ENCODE data around the gene CDKN2D.

The CDKN2D gene

DNA sequence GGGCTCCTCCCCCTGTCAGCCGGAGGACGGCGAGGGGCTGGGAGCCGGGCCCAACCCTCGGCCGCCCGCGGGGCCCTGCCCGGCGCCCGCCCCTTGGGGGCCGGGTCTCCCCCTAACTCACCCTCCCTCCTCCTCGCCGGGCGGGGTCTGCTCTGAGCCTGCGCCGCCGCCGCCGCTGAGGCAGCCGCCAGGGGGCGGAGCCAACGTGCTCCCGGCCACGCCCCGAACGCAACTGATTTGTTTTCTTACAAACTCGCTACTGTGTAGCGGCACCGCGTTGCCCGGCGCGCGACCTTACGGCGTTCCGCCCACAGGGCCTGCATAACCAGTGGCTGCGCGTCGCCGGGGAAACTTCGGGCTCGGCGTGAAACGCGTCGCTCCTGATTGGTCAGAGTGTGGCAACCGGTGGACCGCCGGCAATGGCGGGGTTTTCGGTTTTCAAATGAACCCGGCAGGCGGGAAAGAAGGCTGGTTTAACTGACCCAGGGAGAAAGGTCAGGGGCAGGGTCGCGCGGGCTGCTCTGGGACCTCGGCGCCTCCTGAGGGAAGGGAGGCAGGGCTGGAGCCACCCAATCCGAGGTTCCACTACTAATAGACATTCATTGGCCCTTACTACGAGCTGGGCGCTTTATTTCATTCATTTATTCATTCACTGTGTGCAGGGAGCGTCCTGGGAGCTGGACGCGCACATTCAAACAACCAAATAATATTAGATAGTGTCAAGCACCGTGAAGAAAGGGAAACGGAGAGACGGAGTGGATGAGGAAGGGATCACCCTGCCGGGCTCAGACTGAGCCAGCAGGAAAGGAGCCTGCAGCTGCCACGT is at the start of gene CDKN2D:
CDKN2D (minus strand) TSS at position 154 of the 826 bp plus-strand sequence. CDS start 326 bp downstream, outside the sequence.
- peak; percentile 73 to 100 (median 99) for DNase-seq

- DNase-seq = no peak
Measured at GRCh38 chr19:10617409-10618121, 48.8 kb upstream of the CDKN2D start.

GRCh38 chr19:10615429-10616023 is 46.7 kb upstream of the CDKN2D start:
- DNase-seq = no peak

DNA sequence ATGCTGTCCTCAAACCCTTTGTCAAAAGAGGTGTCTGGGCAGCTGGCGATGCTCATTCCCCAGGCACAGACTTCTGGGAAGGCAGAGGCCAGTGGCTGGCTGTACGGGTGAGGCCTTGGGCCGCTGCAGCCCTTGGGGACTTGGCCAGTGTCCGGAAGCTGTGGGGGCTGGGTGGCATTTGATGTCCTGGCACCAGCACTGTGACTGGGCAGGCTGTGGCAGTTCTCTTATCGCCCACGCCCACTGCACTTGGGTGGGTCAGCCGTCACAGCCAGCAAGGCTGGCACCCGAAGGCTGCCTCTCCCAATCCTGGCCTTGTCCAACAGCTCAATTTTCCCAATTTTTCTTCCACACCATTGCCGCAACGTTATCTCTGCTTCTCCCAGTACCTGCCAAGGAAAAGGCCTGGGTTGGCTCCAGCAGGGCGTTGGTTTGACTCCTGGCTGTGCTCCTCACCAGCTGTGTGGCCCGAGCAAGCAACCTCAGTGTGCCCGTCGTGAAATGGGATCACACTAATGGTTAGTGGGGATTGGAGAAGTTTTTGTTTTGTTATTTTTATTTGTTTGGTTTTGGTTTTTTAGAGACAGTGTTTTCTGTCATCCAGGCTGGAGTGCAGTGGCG is 43.8 kb upstream of the CDKN2D start:
- DNase-seq = peak in 43 of 51 donors; percentile 6 to 80 (median 48)

- DNase-seq = no peak
Measured at GRCh38 chr19:10611907-10612306, 43.1 kb upstream of the CDKN2D start.

- DNase-seq = no peak
Measured at GRCh38 chr19:10604460-10604980, 35.7 kb upstream of the CDKN2D start.

DNA sequence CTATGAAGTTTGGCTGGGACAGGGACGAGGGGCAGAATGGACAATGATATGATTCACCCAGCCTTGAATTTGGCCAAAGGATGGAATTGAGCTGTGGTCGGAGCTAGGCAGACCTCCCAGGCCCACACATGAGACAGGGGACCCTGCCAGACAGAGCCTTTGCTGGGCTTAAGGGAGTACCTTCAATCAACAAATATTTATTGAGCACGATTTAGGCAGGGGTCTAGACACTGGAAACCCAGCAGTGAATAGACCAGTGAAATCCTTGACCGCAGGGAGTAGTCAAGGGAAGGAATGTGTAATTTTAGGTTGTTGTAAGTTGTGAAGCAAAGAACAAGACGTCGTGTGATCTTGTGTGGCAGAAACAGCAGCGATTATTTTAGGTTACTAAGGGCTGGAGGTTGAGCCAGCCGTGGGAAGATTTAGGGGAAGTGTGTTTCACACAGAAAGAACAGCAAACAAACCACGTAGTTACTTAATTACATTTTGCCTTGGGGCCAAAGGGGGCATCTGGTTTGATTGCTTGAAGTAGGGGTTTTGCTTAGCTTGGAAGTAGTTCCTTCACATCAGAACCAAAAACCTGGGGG is 35.2 kb upstream of the CDKN2D start:
- peak in 3 of 51 donors; percentile 4 to 15 (median 4) for DNase-seq

DNA sequence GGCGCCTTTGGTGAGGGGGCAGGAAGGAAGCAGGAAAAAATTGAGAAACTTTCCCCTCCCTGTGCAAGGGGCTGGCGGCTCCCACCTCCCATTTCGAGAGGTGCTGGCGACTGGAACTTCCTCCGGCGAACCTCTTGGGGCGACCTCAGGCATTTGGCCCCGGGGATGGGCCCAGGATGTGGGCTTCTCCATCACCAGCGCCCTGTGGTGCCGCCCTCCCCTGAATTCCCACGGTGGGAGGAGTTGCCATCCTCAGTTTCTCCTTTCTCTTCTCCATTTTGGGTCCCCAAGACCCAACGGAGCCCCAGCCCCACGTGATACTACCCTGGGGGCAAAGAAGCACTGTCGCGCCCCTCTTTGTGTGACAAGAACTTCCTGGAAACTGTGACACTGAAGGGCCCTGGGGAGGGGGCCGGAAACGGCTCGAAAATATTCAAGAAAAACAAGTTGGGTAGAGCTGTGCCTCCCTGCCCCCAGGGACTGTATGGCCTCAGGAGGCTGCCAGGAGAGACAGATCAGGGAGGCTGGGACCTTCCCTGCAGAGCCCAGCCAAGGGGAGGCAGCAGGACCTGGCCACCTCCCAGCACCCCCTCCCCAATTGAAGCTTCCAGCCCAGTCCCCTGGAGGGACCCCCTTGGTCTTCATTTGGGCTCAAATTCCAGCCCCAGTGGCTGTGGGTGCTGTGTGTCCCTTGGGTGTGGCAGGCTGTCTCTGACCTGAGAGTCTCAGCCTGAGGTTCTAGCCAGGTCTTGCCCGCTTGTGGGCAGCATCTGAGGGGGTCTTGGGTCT is 34.5 kb upstream of the CDKN2D start:
- DNase-seq = peak in 16 of 51 donors; percentile 7 to 31 (median 13)

- peak; percentile 9 to 88 (median 65) for DNase-seq
Measured at GRCh38 chr19:10602330-10603083, 33.7 kb upstream of the CDKN2D start.

DNA sequence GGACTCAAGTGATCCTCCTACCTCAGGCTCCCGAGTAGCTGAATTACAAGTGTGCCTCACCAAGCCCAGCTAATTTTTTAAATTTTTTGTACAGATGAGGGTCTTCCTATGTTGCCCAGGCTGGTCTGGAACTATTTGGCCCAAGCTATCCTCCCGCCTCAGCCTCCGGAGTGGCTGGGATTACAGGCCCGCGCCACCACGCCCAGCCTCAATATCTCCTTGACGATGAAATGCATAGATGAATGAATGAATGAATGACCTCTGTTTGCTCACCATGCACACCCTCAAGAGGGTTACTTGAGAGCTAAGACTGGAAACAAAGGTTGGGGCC is 33.2 kb upstream of the CDKN2D start:
- DNase-seq = no peak

- no peak for DNase-seq
Measured at GRCh38 chr19:10600149-10600548, 31.4 kb upstream of the CDKN2D start.

DNA sequence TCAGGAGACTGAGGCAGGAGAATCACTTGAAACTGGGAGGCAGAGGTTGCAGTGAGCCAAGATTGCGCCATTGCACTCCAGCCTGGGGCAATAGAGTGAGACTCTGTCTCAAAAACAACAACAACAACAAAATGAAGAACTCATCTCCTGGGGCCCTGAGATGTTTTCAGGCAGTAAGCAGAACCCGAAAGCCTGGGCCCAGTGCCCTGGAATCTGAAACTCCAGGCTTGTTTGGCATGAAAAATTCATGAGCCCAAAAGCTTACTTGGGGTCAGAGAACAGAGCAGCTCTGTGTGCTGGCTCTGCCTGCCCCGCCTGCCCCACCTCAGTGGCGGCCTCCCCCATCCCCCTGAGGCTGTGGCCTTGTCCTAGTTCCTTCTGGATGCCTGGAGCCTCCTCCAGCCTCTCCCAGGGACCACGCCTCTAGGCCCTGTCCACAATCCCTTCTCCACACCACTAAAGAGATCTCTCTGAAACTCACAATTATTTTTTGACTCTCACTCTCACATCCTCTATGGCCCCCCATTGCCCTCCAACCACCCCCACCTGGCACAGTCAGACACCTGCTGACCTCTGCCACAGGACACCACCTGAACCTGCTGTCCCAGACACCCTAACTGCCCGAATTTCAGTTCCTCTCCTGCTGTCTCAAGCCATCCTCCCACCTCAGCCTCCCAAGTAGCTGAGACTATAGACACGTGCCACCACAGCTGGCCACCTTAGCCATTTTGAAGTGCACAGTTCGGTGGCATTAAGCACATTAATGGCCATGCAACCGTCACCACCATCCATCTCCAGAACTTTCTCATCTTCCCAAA is 25.2 kb upstream of the CDKN2D start:
- DNase-seq = peak in 39 of 51 donors; percentile 2 to 85 (median 32)

DNA sequence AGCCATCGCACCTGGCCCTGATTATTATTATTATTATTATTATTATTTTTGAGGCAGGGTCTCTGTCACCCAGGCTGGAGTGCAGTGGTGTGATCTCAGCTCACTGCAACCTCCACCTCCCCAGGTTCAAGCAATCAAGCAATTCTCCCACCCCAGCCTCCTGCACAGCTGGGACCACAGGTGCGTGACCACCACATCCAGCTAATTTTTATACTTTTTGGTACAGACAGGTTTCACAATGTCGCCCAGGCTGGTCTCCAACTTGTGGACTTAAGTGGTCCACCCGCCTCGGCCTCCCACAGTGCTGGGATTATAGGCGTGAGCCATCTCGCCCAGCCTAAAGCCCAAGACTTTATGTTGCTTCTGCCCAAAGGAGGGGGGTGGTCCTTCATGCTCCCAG is 24.4 kb upstream of the CDKN2D start:
- no peak for DNase-seq

DNA sequence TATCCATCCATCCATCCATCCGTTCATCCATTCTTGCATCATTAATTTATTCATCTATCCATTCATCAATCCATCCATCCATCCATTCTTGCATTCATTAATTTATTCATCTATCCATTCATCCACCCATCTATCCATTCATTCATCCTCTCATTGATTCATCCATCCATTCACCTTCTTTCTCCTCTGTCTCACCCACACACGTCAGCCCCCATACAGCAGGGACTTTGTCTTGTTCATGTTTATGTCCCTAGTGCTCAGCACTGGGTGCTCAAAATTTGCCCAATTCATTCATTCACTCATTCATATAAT is 19.0 kb upstream of the CDKN2D start:
- DNase-seq = no peak

DNA sequence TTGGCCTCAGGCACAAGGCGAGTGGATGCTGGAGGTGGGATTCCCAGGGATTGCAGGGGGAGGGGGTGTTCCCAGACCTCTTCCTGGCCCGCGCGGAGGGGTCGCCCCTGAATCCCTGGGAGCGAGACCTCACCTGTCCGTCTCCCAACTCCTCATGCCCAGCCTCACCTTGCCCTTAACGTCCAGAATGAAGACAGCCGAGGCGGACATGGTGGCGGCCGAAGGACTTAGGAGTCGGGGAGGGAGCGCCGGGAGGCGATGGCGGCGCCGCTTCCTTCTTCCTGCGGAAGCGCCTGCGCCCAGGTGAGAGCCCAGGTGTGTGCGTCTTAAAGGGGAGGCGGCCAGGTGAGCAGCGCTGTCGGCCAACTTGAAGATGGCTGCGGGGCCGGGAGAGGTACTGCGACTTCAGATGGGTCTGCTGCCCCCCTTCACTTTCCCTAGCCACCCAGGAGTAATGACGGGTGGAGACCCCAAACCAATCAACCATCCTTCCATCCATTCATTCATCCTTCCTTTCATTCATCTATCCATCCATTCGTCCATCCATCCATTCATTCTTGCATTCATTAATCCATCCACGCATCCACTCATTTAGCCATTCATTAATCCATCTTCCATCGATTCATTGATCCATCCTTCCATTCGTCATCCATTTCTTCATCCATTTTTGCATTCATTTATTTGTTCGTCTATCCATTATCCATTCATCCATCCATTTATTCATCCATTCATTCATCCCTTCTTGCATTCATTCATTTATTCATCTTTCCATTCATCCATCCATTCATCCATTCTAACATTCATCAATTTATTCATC is 18.5 kb upstream of the CDKN2D start, which contains the start of gene AP1M2:
AP1M2 (minus strand) TSS at position 291 of the 817 bp plus-strand sequence; CDS start at position 210, 81 bp downstream.
- no peak for DNase-seq

DNA sequence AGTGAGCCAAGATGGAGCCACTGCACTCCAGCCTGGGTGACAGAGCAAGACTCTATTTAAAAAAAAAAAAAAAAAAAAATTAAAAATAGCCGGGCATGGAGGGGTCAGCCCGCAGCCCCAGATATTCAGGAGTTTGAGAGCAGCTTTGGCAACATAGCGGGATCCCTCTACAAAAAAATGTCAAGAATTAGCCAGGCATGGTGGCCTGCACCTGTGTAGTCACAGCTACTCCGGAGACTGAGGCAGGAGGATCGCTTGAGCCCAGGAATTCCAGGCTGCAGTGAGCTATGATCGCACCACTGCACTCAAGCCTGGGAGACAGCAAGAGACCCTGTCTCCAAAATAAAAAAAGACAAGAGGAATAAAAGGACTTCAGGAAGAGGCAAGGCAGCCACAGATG is 17.6 kb upstream of the CDKN2D start:
- DNase-seq = no peak

- no peak for DNase-seq
Measured at GRCh38 chr19:10583036-10583776, 14.4 kb upstream of the CDKN2D start.
